GM18868 (cell line): ENCODE results near the gene PTAFR.

Source experiments
- ATAC-seq: cut with Tn5 transposase; IDR thresholded peaks from one replicate; pipeline ENCODE4 v1.9.1; 2021; ENCODE audit warnings: mild to moderate bottlenecking, moderate library complexity; ENCODE audit not compliant: unreplicated experiment

Gene PTAFR

GRCh38 chr1:28178690-28179485 is 2.4 kb upstream of the PTAFR start:
- no peak for ATAC-seq

DNA sequence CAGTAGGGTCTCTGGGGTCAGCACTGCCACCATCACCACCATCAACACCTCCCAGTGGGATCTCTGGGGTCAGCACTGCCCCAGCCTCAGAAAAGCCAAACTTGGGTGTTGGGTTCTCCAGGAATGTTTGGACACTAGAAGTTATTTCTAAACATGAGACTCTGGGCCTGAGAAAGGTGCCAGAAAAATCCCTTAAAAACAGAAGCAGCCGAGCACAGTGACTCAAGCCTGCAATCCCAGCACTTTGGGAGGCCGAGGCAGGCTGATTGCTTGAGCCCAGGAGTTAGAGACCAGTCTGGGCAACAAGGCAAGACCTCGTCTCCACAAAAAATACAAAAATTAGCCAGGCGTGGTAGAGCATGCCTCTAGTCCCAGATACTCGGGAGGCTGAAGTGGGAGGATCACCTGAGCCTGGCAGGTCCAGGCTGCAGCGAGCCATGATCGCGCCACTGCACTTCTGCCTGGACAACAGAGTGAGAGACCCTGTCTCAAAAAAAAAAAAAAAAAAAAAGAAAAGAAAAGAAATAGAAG is 470 bp downstream of the PTAFR start:
- no peak for ATAC-seq

GRCh38 chr1:28173980-28174297 is 2.6 kb downstream of the PTAFR start:
- ATAC-seq = no peak

DNA sequence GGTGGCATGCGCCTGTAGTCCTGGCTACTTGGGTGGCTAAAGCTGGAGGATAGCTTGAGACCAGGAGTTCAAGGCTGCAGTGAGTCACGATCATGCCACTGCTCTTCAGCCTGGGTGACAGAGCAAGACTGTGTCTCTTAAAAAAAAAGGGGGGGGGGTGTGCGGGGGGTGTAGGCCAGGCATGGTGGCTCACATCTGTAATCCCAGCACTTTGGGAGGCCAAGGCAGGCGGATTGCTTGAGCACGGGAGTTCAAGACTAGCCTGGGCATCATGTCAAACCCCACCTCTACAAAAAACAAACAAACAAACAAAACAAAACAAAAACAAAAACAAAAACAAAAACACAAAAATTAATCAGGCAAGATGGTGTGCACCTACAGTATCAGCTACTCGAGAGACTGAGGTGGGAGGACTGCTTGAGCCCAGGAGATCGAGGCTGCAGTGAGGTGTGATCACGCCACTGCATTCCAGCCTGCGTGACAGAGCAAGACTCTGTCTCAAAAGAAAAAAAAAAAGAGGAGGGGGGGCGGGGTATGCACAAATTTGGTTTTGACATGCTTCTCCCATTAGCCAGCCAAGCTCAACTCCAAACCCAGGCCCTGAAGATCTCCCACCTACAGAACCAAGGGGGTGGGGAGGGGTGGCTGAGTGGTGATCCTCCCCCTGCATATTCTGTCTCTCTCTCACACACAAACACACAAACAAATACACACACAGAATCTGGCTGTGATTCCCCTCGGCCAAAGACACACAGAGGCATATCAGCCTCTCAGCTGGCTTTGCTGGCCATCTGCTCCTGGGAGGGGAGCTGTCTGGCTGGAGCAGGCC is 3.1 kb downstream of the PTAFR start:
- ATAC-seq = no peak

DNA sequence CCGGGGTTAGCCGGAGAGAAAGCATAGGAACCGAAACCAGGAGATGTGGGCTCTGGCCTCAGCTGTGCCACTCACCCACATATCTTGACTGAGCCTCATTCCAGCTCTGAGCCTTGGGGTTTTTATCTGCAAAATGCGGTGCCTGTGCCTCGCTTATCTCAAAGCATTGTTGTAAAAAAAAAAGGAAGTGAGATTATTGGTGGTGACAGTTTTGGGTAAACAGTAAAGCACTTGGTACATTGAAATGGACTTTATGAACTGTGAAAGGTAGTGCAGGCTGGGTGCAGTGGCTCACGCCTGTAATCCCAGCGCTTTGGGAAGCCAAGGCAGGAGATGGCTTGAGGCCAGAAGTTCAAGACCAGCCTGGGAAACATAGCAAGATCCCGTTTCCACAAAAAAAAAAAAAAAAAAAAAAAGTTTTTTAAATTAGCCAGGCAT is 3.8 kb downstream of the PTAFR start:
- ATAC-seq = peak; percentile 67

- ATAC-seq = no peak
Observed at GRCh38 chr1:28171246-28171645, 5.2 kb downstream of the PTAFR start.

DNA sequence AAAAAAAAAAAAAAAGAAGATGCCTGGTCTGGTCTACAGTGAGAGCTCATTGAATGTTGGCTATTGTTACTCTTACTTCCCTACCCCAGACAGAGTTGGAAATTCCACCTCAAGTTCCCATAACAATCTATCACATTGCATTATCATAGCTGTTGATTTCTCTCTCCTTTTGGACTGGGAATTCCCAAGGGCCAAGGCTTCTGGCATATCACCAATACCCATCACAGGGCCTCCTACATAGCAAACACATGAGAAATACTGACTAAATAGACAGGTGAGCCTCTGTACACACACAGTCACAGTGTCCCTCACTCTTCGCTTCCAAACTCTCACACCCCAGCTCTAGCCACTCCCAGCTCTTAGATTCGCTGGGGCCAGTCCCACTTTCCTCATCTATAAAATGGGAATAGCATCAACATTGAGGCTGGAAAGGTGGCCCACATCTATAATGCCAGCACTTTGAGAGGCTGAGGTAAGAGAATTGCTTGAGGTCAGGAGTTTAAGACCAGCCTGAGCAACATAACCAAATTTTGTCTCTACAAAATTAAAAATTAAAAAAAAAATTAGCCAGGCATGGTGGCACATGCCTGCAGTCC is 6.4 kb downstream of the PTAFR start:
- ATAC-seq = no peak

DNA sequence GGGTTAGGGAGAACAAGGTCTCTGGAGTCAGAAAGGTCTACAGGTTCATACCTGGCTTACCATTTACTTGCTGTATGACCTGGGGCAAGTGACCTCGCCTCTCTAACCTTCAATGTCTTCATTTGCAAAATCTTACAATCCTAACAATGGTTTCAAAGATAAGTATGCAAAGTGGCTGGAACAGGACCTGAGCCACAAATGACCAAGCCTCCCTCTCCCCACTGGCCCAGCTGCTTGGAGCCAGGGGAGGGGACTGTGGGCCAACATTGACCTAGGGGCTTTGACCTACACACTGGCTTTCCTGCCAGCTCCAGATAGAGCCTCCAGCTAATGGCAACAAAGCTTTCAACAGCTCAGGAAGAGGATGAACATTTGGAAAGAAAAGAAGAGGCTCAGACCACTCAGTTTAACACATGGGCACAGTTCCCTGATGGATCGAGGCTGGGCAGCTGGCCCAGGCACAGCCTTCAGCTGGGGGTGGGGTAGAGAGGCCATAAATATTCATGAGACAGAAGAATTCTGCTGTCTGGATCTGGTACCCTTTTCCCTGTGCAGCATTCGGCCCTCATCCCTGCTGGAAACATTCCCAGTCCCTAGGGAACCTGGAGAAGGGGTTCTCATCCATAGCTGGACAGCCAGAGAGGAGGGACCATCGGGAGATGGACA is 12.9 kb downstream of the PTAFR start:
- no peak for ATAC-seq

GRCh38 chr1:28162151-28162550 is 14.3 kb downstream of the PTAFR start:
- ATAC-seq = no peak

DNA sequence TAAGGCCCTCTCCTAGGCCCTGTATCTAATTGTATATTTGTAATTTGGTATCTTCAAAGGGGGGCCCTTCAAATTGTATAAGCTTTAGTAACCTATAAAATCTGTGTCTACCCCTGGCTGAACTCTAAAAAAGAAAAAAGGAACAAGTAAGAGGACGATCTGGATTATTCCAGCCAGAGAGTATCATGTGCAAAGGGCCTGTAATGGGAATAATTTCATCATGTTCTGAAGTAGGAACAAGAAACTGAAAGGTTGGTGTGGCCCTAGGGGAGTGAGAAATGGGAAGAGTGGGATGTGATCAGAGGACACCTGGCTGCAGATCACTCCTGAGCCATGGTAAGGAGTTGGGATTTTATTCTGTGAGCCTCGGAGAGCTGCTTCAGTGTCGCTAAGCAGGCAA is 14.7 kb downstream of the PTAFR start:
- ATAC-seq = no peak

DNA sequence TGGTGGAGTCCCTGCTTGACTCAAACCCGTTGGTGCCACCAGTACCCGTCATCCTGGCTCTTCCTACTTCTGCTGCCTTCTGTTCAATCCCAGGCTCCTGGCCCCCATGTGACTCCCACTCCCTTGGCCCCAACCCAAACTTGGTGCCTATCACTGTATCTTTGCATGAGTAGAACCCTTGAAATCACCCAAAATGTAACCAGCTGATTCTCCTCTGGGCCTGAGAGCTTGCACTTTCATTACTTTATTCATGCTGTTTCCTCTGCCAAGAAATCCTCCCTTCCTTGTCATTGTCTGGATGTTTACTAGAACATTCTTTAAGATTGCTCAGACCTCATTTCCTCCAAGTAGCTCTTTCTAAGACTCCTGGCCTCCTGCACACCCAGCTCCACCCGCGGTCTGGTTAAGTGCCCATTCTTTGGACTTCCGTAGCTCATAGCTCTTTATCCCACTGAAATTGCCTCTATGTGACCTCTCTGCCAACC is 15.7 kb downstream of the PTAFR start:
- no peak for ATAC-seq

DNA sequence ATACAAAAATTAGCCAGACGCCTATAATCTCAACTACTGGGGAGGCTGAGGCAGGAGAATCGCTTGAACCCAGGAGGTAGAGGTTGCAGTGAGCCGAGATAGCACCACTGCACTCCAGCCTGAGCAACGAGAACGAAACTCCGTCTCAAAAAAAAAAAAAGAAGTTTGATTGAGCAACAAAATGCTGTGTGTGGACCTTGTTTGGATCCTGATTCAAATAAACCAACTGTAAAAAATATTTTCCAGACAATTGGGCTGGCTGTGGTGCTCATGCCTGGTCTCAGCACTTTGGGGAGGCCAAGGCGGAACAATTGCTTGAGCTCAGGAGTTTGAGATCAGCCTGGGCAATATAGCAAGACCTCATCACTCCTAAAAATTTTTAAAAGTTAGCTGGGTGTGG is 16.8 kb downstream of the PTAFR start:
- ATAC-seq = no peak

DNA sequence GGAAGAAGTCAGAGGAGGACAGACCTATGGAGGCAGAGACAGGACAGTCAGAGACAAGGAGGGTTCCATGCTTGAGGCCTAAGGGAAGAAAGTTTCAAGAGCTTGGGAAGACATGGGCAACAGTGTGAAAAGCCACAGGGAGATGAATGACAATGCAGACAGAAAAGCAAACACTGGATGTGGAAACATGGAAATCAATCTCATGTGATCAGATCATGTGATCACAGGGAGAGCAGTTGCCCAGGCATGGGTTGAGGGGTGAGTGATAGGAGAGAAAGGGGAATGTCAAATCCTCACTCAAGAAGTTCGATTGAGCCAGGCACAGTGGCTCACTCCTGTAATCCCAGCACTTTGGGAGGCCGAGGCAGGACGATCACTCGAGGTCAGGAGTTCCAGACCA is 17.2 kb downstream of the PTAFR start:
- no peak for ATAC-seq

- no peak for ATAC-seq
Observed at GRCh38 chr1:28157894-28158293, 18.6 kb downstream of the PTAFR start.

- no peak for ATAC-seq
Observed at GRCh38 chr1:28156821-28157220, 19.7 kb downstream of the PTAFR start.

DNA sequence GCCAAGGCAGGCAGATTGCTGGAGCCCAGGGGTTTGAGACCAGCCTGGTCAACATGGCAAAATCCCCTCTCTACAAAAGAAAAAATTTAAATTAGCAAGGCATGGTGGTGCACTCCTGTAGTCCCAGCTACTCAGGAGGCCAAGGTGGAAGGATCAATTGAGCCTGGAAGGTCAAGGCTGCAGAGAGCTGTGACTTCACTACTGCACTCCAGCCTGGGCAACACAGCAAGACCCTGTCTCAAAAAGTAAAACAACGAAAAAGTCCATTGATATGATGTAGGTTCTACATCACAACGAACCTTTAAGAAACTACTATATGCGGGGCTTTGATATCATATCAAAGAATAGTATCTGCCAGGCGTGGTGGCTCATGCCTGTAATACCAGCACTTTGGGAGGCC is 20.9 kb downstream of the PTAFR start:
- ATAC-seq = no peak

DNA sequence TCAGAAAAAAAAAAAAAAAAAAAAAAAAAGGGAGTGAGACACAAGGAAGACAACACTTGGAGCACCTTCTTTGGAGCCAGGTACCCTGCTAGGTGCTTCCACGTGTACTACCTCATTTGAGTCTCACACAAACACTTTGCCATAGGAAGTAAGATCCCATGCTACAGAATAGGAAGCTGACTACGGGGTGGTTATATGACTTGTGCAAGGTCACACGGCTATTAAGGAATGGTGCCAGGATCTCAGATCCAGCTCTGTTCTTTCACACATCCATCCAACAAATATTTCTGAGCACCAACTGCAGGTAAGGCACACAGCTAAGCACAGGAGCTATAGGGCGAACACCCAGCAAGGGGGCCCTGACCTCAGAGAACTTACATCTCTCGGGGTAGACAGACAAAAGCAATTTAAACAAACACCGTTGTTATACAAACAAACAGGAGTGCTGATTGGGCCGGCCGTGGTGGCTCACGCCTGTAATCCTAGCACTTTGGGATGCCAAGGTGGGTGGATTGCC is 22.4 kb downstream of the PTAFR start:
- no peak for ATAC-seq

DNA sequence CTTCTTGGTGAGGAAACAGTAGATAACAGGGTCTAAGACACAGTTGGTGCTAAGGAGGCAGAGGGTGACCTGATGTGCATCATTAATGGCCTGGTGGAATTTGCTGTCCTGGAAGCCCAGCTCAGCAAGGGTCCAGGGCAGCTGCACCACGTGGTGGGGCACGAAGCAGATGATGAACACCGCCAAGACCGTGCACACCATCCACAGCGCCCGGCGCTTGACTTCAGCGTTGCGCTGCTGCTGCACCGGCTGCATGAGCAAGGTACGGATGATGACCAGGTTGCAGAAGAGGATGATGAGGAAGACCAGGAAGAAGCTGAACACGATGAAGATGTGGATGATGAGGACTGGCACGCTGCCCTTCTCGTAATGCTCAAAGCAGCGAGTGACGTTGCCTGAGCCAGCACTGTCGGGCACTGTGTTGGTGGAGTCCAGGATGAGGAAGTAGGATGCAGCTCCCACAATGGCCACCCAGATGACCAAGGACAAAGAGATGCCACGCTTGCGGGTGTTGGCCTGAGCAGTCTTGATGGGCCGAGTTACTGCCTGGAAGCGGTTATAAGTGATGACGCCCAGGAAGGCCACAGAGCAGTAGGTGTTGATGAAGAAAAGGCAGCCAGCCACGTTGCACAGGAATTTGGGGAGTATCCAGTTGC is 26.2 kb downstream of the PTAFR start:
- no peak for ATAC-seq

DNA sequence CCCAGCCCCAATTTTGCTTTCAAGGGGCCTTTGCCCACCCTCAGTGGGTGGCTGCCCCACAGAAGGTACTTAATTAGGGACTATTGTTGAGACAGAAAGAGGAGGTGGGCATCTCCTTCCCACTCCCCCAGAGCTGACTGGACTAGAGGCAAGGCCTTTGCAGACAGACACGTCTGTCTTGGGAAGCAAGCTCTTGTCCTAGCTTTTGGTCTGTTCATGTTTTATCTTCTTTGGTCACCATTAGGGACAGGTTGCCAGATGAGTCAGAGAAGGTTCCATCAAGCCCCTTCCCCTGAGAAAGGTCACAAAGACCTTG is 27.7 kb downstream of the PTAFR start:
- no peak for ATAC-seq

DNA sequence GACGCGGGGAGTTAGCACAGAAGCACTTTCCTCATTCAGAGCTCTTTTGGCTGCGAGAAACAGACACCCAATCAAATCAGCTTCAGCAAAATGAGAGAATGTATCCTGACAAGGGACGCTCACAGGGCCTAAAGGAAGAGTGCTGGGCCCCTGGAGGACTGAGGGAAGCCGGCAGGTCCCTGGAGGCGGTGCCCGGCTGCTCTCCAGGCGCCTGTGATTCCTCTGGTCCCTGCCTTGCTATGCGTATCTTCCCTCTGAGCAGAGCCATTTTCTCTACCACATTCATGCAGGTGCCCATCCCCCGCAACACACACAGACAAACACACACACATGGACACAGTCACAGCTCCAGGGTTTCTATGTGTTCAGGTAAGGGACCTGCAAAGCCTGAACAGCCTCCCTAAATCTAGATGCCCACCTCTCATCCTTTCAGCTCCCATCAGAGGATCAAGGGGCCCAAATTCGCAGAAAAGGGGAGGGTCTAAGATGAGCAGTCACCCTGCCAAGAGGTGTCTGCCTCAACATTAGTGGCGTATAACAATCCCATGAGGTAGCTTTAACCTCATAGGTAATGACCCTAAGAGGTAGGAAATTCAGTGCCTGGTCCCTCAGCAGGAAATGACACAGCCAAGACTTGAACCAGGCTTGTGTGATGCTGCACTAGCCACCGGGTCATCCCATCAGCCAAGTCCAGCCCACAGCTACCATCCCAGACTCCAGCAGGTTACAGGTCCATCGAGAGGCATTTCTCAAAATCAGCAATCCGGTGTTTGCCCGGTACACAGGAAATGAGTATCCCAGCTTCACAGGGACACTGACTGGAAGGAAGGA is 29.0 kb downstream of the PTAFR start:
- ATAC-seq = peak; percentile 14
